IPS-15b (cell line): Measurements from ENCODE around the gene TOMM20.

Experiments
- H3K27me3 ChIP-seq: one replicate; pipeline ENCODE4 v1.6.1; 2013; ENCODE audit warnings: low read length; ENCODE audit not compliant: control insufficient read depth, insufficient read depth
- H3K36me3 ChIP-seq: one replicate; pipeline ENCODE4 v1.6.1; 2013; ENCODE audit warnings: low read length; ENCODE audit not compliant: control insufficient read depth, insufficient read depth
- H3K4me1 ChIP-seq: one replicate; pipeline ENCODE4 v1.6.1; 2013; ENCODE audit warnings: mild to moderate bottlenecking, low read length; ENCODE audit not compliant: control insufficient read depth, insufficient read depth
- H3K4me3 ChIP-seq: one replicate; pipeline ENCODE4 v1.5.1; 2013; ENCODE audit warnings: low read depth, low read length
- H3K9ac ChIP-seq: one replicate; pipeline ENCODE4 v1.6.1; 2013; ENCODE audit warnings: low read depth, mild to moderate bottlenecking, low read length
- H3K9me3 ChIP-seq: one replicate; pipeline ENCODE4 v1.6.1; 2013; ENCODE audit warnings: mild to moderate bottlenecking, low read length; ENCODE audit not compliant: control insufficient read depth, insufficient read depth

TOMM20 gene

GRCh38 chr1:235133086-235133485, 4.4 kb upstream of the TOMM20 start:
- H3K27me3 ChIP-seq, result no peaks in the 10 kb centered on the region
- H3K36me3 ChIP-seq, result peaks cover 5% of the 10 kb centered on the region
- no peaks in the 10 kb centered on the region for H3K4me1 ChIP-seq
- no peak overlapping the region for H3K4me3 ChIP-seq
- H3K9ac ChIP-seq, result no peak overlapping the region
- H3K9me3 ChIP-seq, result no peaks in the 10 kb centered on the region

- Histone ChIP-seq H3K9ac (no peak overlapping the region), H3K9me3 (no peaks in the 10 kb centered on the region), H3K4me1 (no peaks in the 10 kb centered on the region), H3K4me3 (no peak overlapping the region), H3K27me3 (no peaks in the 10 kb centered on the region), H3K36me3 (peaks cover 2% of the 10 kb centered on the region)
Measured at GRCh38 chr1:235131961-235132360, 3.3 kb upstream of the TOMM20 start.

- Histone ChIP-seq H3K4me3 (no peak overlapping the region), H3K27me3 (no peaks in the 10 kb centered on the region), H3K4me1 (no peaks in the 10 kb centered on the region), H3K36me3 (peaks cover 2% of the 10 kb centered on the region), H3K9ac (no peak overlapping the region), H3K9me3 (no peaks in the 10 kb centered on the region)
Measured at GRCh38 chr1:235130766-235131270, 2.2 kb upstream of the TOMM20 start.

- peaks cover 2% of the 10 kb centered on the region for H3K36me3 ChIP-seq
Measured at GRCh38 chr1:235129774-235130570, 1.3 kb upstream of the TOMM20 start.

GRCh38 chr1:235127732-235128455, 743 bp downstream of the TOMM20 start:
- H3K4me1 ChIP-seq, result no peaks in the 10 kb centered on the region
- no peaks in the 10 kb centered on the region for H3K9me3 ChIP-seq
- no peaks in the 10 kb centered on the region for H3K36me3 ChIP-seq
- peak overlapping the region; percentile 74 for H3K4me3 ChIP-seq
- peak overlapping the region; percentile 94 for H3K9ac ChIP-seq
- no peaks in the 10 kb centered on the region for H3K27me3 ChIP-seq

More at GRCh38 chr1:235129774-235130570, 1.3 kb upstream of the TOMM20 start:
- Histone ChIP-seq H3K9ac (no peak overlapping the region), H3K9me3 (no peaks in the 10 kb centered on the region), H3K27me3 (no peaks in the 10 kb centered on the region), H3K4me3 (no peak overlapping the region), H3K4me1 (no peaks in the 10 kb centered on the region)

GRCh38 chr1:235127203-235127602, 1.4 kb downstream of the TOMM20 start:
- H3K27me3 ChIP-seq, result no peaks in the 10 kb centered on the region
- H3K9me3 ChIP-seq, result no peaks in the 10 kb centered on the region
- H3K9ac ChIP-seq, result peak overlapping the region; percentile 94
- H3K4me3 ChIP-seq, result peak overlapping the region; percentile 74
- no peaks in the 10 kb centered on the region for H3K4me1 ChIP-seq
- H3K36me3 ChIP-seq, result no peaks in the 10 kb centered on the region

- no peaks in the 10 kb centered on the region for H3K27me3 ChIP-seq
- no peaks in the 10 kb centered on the region for H3K4me1 ChIP-seq
- no peak overlapping the region for H3K9ac ChIP-seq
- no peaks in the 10 kb centered on the region for H3K9me3 ChIP-seq
- no peak overlapping the region for H3K4me3 ChIP-seq
- no peaks in the 10 kb centered on the region for H3K36me3 ChIP-seq
Measured at GRCh38 chr1:235124665-235125064, 4.0 kb downstream of the TOMM20 start.

GRCh38 chr1:235124111-235124510, 4.5 kb downstream of the TOMM20 start:
- Histone ChIP-seq H3K9ac (no peak overlapping the region), H3K36me3 (no peaks in the 10 kb centered on the region), H3K27me3 (no peaks in the 10 kb centered on the region), H3K4me1 (no peaks in the 10 kb centered on the region), H3K4me3 (no peak overlapping the region), H3K9me3 (no peaks in the 10 kb centered on the region)

- no peaks in the 10 kb centered on the region for H3K4me1 ChIP-seq
- H3K27me3 ChIP-seq, result no peaks in the 10 kb centered on the region
- no peak overlapping the region for H3K9ac ChIP-seq
- H3K36me3 ChIP-seq, result peaks cover 9% of the 10 kb centered on the region
- no peak overlapping the region for H3K4me3 ChIP-seq
- H3K9me3 ChIP-seq, result no peaks in the 10 kb centered on the region
Measured at GRCh38 chr1:235122348-235122747, 6.3 kb downstream of the TOMM20 start.

- Histone ChIP-seq H3K9me3 (no peaks in the 10 kb centered on the region), H3K27me3 (no peaks in the 10 kb centered on the region), H3K9ac (no peak overlapping the region), H3K36me3 (peaks cover 23% of the 10 kb centered on the region), H3K4me3 (no peak overlapping the region), H3K4me1 (no peaks in the 10 kb centered on the region)
Measured at GRCh38 chr1:235113183-235113917, 15.3 kb downstream of the TOMM20 start.

GRCh38 chr1:235112297-235113182, 16.1 kb downstream of the TOMM20 start:
- Histone ChIP-seq H3K4me3 (no peak overlapping the region), H3K9ac (no peak overlapping the region), H3K9me3 (no peaks in the 10 kb centered on the region), H3K36me3 (peaks cover 18% of the 10 kb centered on the region), H3K4me1 (no peaks in the 10 kb centered on the region), H3K27me3 (no peaks in the 10 kb centered on the region)
